COLO668 (cell line): ENCODE results near the gene VAMP4.

Experiments used
- DNase-seq: peaks from one replicate; lab custom pipeline; 2025; ENCODE audit not compliant: unreplicated experiment; lab: John Stamatoyannopoulos, UW

VAMP4 gene

GRCh38 chr1:171654201-171654941, 87.5 kb downstream of the VAMP4 start:
- DNase-seq = no peak

GRCh38 chr1:171653796-171654195, 88.1 kb downstream of the VAMP4 start:
- DNase-seq = no peak

GRCh38 chr1:171652234-171652822, 89.5 kb downstream of the VAMP4 start, which contains the start of gene MYOC:
Gene MYOC, minus strand, starts transcription at chr1:171652688. Its CDS starts 77 bp downstream, at chr1:171652611.
- no peak for DNase-seq
